ENCODE measurements around the gene UBE4B. TPM values are rescaled to one million over a fixed set of nuclear protein-coding genes. Genes with fewer than 3 reads are reported as not detected.
"Not testable (repeated sequence)": the region's sequence is repeated elsewhere in the genome, so short reads cannot be mapped to it uniquely, and the experiment has no call there.

Gene UBE4B
- total RNA-seq, 1 donor from 2014 or later: 39.1 TPM

DNA sequence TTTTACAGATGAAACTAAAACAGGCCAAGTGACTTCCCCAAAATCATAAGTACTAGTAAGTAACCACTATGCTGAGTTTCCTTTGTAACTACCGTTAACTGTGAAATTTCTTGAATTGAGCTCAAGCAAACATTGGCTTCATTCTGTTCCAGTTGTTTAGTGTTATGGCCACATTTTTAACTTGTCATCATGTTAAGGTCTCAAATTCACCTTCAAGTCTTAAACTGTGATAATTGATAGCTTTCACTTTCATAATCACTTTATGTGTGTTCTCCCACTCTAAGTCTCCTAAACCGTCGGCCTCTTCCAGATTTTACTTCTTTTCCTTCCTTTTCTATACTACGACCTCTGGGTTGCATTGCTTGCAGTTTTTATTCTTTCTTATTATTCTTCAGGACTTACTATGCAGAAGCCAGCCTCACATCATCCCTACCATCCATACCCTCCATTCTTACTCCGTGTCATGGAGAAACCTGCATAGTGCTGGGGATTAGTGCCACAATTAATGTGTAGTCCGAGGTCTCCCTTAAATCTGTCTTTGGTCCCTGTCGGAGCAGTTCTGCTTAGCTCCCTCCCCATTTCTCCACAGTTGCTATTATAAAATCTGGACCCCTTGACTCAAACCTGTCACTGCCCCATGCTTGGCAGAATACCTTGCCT lies 183.5 kb downstream of the UBE4B start:
- TF ChIP-seq, protein P1, sequence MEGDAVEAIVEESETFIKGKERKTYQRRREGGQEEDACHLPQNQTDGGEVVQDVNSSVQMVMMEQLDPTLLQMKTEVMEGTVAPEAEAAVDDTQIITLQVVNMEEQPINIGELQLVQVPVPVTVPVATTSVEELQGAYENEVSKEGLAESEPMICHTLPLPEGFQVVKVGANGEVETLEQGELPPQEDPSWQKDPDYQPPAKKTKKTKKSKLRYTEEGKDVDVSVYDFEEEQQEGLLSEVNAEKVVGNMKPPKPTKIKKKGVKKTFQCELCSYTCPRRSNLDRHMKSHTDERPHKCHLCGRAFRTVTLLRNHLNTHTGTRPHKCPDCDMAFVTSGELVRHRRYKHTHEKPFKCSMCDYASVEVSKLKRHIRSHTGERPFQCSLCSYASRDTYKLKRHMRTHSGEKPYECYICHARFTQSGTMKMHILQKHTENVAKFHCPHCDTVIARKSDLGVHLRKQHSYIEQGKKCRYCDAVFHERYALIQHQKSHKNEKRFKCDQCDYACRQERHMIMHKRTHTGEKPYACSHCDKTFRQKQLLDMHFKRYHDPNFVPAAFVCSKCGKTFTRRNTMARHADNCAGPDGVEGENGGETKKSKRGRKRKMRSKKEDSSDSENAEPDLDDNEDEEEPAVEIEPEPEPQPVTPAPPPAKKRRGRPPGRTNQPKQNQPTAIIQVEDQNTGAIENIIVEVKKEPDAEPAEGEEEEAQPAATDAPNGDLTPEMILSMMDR (IDR thresholded peaks at IDR 0.05): no peak
- Histone ChIP-seq H3K4me3 (no peak overlapping the region), H3K9me3 (no peaks in the 10 kb centered on the region), H3K27me3 (ENCODE audit: low read depth) (no peaks in the 10 kb centered on the region), H3K27ac (peak overlapping the region; percentile 16), H3K4me1 (peaks cover 75% of the 10 kb centered on the region), H3K36me3 (no peaks in the 10 kb centered on the region)
- DNase-seq (no peak), ATAC-seq (no peak)
- intact Hi-C loops (cut with DNase I): no loop called here

DNA sequence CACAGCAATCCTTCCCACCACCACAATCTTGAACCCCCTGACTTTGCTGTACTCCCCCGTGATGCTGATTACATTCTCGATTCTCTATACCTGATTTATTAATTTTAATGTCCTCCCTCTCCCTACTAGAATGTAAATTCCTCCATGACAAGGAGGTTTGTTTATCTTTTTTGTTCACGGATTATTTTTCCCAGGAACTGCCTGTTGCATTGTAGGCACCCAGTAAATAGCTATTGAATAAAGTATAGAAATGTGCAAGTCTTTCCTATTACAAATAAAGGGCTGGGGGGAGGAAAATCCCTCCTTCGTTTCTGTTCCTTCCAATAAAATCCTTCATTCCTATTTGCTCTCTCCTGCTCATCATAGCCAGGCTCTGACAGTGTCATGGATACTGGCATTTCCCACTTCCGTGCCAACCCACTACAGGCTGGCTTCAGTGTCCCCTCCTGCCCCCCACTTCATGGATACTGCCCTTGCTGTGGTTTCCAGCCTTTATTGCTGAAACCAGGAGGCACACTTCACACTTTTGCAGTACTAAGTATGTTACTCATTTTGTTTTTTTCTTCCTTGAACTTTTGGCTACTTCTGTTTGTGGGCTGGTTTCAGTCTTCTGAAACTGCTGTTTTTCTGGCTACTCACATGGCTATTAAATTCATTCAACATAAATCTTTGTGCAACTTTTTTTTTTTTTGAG lies 185.1 kb downstream of the UBE4B start:
- ATAC-seq (peak; percentile 48 to 77), DNase-seq (no peak)
- H3K4me3 ChIP-seq: peak overlapping the region; percentile 3
- no peaks in the 10 kb centered on the region for H3K36me3 ChIP-seq
- TF ChIP-seq, protein P1 (IDR thresholded peaks at IDR 0.05): no peak
- intact Hi-C loops (cut with DNase I): no loop called here
- H3K4me1 ChIP-seq: peaks cover 61% of the 10 kb centered on the region
- H3K9me3 ChIP-seq: no peaks in the 10 kb centered on the region
- no peaks in the 10 kb centered on the region for H3K27me3 ChIP-seq (ENCODE audit: low read depth)
- H3K27ac ChIP-seq: peak overlapping the region; percentile 31

DNA sequence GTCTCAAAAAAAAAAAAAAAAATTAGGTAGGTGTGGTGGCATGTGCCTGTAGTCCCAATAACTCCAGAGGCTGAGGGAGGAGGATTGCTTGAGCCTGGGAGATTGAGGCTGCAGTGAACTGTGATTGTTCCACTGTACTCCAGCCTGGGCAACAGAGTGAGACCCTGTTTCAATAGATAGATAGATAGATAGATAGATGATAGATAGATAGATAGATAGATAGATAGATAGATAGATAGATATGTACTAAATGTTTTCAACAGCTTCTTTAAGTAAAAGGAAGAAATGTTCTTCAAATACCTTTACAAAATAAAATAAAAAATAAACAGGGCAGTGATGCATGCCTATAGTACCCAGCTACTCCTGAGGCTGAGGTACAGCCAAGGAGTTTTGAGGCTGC lies 187.4 kb downstream of the UBE4B start:
- no peak overlapping the region for H3K4me3 ChIP-seq
- intact Hi-C loops (cut with DNase I): no loop called here
- no peaks in the 10 kb centered on the region for H3K27me3 ChIP-seq (ENCODE audit: low read depth)
- ATAC-seq (no peak), DNase-seq (no peak)
- no peaks in the 10 kb centered on the region for H3K36me3 ChIP-seq
- H3K9me3 ChIP-seq: no peaks in the 10 kb centered on the region
- TF ChIP-seq, protein P1 (IDR thresholded peaks at IDR 0.05): no peak
- H3K27ac ChIP-seq: no peak overlapping the region
- peaks cover 40% of the 10 kb centered on the region for H3K4me1 ChIP-seq

DNA sequence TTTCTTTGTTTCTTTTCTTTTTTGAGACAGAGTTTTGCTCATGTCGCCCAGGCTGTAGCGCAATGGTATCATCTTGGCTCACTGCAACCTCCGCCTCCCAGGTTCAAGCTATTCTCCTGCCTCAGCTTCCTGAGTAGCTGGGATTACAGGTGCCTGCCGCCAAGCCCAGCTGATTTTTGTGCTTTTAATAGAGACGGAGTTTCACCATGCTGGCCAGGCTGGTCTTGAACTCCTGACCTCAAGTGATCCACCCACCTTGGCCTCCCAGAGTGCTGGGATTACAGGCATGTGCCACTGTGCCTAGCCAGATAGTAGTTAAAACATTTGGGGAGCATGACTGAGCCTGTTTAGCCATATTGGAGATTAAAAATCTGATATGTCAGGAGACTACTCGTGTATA lies 187.9 kb downstream of the UBE4B start:
- H3K36me3 ChIP-seq; H3K27me3 ChIP-seq (ENCODE audit: low read depth); H3K4me3 ChIP-seq; intact Hi-C loops (cut with DNase I); DNase-seq; ATAC-seq; H3K27ac ChIP-seq; H3K9me3 ChIP-seq: not testable (repeated sequence)
- peaks cover 35% of the 10 kb centered on the region for H3K4me1 ChIP-seq

DNA sequence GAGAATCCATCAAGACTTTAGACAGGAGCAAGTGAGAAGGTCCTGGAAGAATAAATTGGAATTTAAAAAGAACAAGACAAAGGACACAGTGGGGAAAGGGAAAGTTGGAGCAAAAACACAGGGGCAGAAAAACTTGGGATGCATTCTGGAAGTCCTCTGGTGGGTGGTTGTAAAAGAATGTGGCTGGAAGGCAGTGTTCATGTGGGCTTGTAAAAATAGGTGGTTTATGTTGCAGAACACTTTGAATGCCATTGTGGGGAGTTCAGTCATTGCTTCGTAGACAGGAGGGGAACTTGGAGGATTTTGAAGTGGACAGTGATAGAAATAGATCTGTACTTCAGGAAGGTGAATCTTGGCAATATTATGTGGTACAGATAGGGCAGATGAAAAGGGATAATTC lies 192.8 kb downstream of the UBE4B start:
- Histone ChIP-seq H3K9me3 (no peaks in the 10 kb centered on the region), H3K36me3 (no peaks in the 10 kb centered on the region), H3K4me3 (no peak overlapping the region), H3K27ac (no peak overlapping the region), H3K27me3 (ENCODE audit: low read depth) (no peaks in the 10 kb centered on the region), H3K4me1 (no peaks in the 10 kb centered on the region)
- TF ChIP-seq, protein P1 (IDR thresholded peaks at IDR 0.05): no peak
- intact Hi-C loops (cut with DNase I): no loop called here
- DNase-seq (no peak), ATAC-seq (no peak)

DNA sequence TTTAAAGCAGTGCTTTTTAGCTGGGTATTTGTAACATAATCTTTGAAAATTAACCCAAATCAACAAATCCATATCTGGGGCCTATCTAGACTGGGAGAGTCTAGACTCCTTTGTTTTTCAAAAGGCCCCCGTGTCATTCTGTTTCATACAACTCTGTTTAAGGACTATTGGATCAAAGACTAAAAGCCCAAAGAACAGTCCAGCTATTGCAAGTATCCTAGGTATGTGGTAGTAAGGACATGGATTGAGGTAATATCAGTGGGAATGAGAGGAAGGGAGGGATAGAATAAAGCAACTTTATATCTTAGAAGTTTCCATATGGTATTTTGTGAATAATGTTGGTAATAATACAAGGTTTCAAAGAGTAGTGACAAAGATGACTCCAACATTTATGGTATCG lies 195.8 kb downstream of the UBE4B start:
- Histone ChIP-seq H3K27me3 (ENCODE audit: low read depth) (no peaks in the 10 kb centered on the region), H3K36me3 (no peaks in the 10 kb centered on the region), H3K9me3 (no peaks in the 10 kb centered on the region), H3K4me3 (no peak overlapping the region), H3K27ac (no peak overlapping the region), H3K4me1 (no peaks in the 10 kb centered on the region)
- ATAC-seq (no peak), DNase-seq (no peak)
- TF ChIP-seq, protein P1 (IDR thresholded peaks at IDR 0.05): no peak
- intact Hi-C loops (cut with DNase I): no loop called here
